Activated CD4-positive, alpha-beta T cell treated with anti-CD3 and anti-CD28 coated beads for 4 hours (primary cell): Measurements from ENCODE around the gene FFAR1.

ENCODE experiments used
- DNase-seq, 2 donors: peaks; one replicate each; pipeline ENCODE4 v3.0.0-alpha.2; 2020

FFAR1 gene

DNA sequence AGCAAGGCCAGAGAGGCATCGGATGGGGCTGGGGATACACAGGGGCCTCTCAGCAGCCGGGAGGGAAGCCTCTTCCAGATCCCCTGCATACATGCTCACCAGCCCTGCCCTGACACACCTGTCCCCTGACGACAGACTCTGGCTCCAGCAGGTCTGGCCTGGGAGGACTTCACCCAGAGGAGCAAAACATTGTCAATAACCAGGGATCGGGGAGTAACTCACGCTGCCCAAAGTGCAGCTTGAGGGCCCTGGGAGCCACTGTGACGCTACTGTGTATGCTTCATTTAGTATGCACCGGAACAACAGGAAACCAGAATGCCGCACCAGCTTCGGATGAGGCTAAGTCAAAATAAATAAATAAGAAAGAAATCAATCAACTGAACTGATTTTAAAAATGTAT, 31.1 kb upstream of the FFAR1 start:
- DNase-seq = no peak

DNA sequence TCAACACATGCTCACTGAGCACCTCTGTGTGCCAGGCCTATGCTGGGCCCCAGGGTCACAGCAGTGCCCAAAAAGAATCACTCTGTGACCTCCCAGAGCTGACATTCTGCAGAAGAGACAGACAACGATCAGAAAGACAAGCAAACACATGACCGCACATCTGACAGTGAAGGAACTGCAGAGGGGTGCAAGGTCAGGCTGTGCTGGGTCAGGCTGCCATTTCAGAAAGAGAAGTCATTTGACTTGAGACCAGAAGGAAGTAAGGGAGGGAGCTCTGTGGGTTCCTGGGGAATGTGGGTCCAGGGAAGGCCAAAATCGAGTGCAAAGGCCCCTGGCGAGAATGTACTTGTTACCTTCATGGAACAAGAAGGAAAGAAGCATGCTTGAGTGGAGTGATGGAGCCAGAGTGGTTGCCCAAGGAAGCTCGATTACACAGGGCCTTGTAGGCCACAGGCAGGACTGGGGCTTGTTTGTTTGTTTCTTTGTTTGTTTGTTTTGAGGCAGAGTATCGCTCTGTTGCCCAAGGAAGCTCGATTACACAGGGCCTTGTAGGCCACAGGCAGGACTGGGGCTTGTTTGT, 30.1 kb upstream of the FFAR1 start:
- DNase-seq = no peak

DNA sequence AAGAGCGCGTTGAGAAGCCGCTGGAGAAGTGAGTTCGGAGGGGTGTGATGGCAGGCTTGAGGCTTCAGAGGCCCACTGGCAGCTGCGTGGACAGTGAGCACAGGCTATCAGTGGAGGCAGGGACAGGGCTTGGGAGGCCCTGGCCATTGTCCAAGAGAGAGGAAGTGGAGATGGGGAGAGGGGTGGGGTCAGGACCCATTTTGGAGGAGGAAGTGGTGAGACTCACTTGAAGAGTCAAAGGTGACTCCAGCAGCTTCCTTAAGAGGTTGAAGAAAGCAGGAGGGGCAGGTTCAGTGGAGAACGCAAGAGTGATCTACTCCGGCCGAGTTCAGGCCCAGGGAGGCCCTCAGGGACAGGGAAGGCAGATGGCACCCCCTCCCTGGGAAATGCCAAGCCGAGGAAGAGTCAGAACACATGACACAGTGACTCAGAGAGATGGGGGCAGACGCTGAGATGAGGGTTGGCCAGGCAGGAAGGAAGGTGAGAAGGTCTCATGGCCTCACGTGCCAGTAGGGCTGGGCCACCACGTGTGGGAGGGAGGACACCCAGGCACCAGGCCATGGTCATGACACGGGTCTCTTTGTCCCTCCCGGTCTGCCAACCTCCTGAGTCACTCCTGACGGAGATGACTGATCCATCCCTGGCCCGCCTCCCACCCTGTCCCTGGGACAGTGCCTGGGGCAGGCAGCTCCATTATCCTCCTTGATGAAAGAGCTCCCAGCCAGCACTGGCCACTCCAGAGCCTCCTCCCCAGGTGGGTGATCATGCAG, 28.8 kb upstream of the FFAR1 start:
- DNase-seq = no peak

DNA sequence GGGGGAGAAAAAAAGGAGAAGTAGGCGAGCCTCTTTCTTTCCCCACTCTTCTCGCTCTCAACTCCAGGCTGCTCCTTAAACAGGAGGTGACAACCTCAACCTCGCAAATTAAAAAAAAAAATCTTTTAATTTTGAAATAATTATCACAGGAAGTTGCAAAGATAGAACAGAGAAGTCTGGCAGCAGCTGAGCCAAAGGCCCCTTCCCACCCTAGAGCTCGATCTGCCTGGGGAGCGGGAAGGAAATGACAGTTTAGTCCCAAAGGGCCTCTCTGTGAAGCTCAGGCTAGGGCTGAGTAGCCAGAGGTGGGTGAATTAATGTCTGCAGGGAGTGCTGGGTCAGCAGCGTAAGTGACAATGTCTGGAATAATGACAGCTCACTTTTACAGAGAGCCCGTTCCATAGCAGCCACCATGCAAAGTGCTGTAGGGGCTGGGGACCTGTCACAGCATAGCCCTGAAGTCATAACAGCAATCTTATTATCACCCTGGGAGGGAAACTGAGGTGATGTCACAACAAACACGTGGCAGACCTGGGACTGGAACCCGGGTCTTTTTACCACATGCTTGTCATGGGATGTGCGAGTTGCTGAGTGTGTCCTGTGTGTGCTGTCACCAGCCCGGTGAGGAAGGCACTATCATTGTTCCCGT, 27.5 kb upstream of the FFAR1 start:
- DNase-seq = no peak

DNA sequence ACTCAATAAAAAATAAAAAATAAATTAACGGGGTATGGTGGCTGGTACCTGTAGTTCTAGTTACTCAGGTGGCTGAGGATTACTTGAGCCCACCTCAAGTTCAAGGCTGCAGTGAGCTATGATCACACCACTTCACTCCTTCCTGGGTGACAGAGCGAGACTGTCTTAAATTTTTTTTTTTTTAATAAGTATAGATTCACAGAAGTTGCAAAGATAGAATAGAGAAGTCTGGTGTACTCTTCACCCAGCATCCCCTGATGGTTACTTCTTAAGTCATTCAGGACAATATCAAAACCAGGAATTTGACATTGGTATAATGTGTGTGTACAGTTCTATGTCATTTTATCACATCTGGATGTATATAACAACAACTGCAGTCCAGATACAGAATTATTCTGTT, 26.4 kb upstream of the FFAR1 start:
- no peak for DNase-seq

DNA sequence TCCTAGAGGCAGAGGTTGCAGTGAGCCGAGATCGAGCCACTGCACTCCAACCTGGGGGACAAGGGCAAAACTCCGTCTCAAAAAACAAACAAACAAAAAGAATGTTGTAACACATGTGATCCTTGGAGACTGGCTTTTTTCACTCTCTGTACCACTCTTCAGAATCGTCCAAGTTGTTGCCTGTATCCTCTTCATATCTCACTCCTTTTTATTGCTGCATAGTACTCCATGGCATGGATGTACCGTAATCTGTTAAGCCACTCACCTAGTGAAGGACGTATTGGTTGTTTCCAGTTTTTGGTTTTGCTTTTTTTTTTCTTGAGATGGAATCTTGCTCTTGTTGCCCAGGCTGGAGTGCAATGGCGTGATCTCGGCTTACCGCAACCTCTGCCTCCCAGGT, 25.7 kb upstream of the FFAR1 start:
- DNase-seq = no peak

DNA sequence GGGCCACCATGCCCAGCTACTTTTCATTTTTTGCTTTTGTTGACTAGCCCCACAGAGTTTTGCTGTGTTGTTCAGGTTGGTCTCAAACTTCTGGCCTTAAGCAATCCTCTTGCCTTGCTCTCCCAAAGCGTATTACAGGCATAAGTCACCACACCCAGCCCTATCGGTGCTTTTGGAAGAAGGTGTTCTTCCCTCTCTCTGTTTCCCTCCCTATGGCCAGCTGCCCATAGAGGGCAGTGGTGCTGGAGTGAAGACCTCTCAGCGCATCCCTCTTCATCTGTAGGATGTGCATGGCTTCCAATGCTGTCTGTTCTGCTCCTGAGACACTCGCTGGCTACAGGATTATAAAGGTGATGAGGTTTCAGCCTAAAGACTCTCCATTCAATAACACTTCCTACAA, 20.1 kb upstream of the FFAR1 start:
- no peak for DNase-seq

DNA sequence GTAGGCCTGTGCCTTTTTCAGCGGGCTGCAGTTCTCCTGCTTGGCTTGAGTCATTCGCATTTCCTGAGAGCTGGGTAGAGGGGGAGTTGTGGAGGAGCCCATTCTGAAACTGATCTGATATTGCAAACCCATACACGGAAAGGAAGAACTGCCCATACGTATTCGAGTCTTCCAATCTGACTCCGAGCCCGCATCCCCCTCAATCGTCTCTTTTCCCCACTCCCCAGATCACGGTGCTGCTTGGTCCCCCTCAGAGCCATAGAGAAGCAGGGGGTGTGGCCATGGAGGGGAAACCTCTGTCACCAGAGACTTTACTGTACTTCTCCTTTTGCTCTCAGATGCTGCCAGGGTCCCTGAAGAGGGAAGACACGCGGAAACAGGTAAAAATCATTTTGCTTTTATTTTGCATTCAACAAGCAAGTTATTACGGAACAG, 18.8 kb upstream of the FFAR1 start, which contains the start of gene CD22:
Gene CD22, plus strand, starts transcription at position 337 of the 435 bp plus-strand sequence. CDS start 2,854 bp downstream, outside the sequence.
- no peak for DNase-seq

DNA sequence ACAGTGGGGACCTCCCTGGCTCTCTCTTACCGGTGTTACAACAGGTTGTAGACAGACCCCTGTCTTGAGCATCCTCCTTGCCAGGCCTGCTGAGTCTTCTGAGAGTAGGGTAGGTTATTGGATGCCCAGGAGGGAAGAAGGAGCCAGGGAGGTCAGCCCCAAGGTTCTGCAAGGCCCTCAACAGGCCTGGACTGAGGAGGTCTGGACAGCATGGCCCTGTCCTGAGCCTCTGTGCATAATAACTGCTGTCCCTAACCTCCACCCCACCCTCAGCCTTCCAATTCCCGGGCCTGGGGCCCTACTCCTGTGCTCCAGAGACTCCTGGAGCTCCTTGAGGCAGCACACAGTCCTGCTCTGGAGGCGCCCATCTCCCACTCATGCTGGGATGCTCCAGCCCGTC, 18.4 kb upstream of the FFAR1 start:
- DNase-seq = no peak

DNA sequence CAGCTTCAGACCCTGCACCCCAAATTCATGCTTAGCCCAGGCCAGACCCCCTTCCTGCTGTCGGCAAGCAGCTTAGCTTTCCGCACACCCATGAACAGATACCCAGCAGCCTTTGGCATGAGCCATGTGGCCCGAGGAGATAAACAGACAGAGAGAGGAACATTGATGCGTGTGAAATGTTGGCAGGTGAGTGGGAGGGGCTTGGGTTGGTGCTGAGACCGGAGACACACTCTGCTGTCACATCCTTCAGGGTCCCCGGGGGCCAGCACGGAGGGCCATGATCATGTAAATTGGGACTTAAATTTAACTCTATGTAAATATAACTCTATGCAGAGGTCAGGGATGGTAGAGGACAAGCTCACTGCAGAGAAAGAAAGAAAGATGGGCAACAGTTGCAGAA, 17.2 kb upstream of the FFAR1 start:
- no peak for DNase-seq

DNA sequence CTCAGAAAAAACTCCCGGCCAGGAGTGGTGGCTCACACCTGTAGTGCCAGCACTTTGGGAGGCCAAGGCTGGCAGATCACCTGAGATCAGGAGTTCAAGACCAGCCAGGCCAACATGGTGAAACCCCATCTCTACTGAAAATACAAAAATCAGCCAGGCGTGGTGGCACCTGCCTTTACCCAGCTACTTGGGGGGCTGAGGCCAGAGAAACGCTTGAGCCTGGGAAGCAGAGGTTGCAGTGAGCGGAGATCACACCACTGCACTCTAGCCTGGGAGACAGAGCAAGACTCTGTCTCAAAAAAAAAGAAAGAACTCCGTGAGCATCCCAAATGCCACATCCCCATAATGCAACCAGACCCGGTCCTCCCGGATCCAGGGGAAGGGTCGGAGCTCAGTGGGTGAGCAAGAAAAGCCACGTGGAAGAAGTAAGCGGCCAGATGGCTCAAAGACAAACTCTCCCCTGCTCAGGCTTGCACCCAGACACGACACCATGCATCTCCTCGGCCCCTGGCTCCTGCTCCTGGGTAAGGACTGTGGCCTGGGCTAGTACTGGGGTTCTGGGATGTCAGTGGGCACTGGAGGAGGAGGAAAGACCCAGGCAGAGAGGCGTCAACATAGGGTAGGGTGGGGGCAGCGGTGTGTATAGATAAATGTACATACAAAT, 16.0 kb upstream of the FFAR1 start:
- no peak for DNase-seq

DNA sequence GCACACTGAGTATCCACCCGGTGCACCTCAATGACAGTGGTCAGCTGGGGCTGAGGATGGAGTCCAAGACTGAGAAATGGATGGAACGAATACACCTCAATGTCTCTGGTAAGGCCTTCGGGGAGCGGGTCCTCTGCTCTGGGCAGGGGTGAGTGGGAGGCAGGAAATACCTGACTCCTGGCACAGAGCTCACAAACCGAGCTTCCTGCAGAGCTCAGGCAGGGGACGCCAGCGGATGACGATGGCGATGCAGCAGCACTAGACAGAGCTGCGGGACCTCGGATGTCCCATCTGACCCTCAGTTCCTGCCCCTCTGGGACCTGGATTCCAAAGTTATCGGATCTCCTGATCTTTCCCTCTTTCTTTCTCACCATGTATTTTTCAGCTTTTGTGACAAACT, 14.9 kb upstream of the FFAR1 start:
- peak; percentile 16 to 18 for DNase-seq

DNA sequence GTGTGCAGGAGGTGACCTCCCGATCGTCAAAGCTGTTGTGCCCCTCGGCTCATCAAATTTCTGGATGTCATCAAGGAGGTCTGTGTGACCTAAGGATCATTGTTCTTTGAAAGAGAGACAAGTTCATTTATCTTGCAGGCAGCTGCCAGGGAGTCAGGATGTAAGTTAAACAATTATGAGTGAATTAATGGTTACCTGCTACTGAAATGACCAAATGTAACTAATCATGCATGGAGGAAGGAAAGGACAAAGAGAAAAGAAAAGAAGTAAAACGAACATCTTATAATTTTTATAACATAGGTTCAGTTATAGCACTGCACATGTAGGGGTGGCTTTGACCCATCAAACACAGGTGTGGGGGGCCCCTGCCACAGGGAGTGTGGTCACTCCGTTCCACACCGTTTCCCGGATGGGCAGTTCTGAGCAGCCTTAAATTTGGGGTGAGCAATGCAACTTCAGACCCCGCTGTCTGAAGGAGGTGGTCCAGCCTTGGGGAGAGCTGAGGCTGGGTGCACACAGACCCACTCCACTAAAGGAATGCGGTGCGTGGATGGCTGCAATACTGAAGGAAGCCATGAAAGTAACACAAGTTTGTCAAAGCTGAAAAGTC, 13.5 kb upstream of the FFAR1 start:
- DNase-seq = no peak

DNA sequence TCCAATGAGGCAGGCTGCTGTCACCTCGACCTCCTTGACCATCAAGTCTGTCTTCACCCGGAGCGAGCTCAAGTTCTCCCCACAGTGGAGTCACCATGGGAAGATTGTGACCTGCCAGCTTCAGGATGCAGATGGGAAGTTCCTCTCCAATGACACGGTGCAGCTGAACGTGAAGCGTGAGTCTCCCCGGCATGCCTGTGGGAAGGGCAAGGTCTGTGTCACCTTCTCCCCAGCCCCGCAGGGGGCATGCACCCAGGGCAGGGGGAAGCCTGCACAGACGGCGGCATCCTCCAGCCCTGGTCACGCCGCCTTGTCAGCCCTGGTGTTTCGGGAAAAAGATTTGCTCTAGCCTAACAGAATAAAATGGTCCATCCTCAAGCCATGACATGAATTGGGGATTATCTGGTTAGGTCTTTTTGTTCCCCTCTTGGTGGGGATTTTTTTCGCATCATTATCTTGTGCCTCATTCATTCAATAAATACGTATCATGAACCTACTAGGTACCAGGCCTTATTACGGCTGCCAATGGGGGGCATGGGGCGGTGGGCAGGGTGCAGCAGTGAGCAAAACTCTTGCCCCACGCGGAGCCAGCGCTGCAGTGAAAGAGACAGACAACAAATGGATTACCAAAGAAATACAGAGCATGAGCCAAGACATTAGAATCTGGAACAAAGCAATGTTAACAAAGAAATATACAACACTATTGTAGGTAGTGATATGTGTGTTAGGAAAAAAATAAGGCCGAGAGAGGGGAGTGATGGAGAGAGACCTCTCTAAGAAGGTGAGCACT, 11.3 kb upstream of the FFAR1 start:
- no peak for DNase-seq

DNA sequence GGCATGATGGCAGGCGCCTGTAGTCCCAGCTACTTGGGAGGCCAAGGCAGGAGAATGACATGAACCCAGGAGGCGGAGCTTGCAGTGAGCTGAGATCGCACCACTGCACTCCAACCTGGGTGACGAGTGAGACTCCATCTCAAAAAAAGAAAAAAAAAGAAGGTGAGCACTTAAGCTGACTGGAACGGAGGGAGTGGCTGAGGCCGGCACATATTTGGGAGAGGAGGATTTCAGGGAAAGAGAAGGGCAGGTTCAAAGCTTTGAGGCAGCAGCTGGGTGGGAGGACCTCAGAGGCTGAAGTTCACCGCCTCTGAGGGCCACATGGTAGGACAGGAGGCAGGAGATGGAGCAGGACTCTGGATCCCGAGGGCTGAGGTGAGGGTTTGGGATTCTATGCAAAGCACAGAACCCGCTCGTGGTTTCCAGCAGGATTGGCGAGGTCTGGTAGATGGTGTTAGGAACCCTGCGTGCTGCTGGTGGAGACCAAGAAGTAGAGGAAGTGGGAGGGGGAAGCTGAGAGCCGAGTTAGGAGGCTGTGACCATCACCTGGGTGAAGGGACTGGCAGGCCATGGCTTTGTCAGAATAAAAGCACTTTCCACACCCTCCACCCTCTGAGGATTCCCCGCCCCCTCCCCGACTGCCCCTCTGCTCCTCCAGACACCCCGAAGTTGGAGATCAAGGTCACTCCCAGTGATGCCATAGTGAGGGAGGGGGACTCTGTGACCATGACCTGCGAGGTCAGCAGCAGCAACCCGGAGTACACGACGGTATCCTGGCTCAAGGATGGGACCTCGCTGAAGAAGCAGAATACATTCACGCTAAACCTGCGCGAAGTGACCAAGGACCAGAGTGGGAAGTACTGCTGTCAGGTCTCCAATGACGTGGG, 10.4 kb upstream of the FFAR1 start:
- no peak for DNase-seq

DNA sequence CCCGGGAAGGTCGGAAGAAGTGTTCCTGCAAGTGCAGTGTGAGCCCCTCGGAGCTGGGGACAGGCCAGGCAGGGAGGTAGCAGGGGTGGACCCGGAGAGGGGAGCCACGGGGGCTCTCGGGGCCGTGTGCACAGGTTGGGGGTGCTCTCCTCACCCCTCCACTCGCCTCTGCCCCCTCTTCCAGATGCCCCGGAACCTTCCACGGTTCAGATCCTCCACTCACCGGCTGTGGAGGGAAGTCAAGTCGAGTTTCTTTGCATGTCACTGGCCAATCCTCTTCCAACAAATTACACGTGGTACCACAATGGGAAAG, 9.8 kb upstream of the FFAR1 start:
- no peak for DNase-seq

DNA sequence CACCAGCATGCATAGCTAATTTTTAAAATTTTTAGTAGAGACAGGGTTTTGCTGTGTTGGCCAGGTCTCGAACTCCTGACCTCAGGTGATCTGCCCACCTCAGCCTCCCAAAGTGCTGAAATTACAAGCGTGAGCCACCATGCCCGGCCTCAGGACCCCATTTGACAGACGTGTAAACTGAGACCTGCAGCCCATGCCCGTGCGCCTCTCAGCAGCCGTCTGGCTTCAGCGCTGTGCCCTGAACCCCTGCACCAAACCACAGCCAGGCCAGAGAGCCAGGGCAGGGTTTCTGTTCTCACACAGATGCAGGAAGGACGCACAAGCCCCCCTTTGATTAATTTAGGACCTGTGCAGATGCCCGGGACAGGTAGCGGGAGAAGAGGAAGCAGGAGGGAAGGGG, 7.3 kb upstream of the FFAR1 start:
- DNase-seq = no peak

DNA sequence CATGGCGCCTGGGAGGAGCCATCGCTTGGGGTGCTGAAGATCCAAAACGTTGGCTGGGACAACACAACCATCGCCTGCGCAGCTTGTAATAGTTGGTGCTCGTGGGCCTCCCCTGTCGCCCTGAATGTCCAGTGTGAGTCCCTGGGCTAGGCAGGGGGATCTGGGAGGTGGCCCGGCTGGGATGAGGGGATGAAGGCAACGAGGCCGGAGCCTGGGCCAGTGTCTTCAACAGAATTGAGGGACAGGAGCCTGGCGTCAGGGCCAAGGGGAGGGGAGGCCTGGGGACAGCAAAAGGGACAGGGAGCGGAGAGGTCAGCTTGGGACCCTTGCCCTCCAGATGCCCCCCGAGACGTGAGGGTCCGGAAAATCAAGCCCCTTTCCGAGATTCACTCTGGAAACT, 6.7 kb upstream of the FFAR1 start:
- no peak for DNase-seq

DNA sequence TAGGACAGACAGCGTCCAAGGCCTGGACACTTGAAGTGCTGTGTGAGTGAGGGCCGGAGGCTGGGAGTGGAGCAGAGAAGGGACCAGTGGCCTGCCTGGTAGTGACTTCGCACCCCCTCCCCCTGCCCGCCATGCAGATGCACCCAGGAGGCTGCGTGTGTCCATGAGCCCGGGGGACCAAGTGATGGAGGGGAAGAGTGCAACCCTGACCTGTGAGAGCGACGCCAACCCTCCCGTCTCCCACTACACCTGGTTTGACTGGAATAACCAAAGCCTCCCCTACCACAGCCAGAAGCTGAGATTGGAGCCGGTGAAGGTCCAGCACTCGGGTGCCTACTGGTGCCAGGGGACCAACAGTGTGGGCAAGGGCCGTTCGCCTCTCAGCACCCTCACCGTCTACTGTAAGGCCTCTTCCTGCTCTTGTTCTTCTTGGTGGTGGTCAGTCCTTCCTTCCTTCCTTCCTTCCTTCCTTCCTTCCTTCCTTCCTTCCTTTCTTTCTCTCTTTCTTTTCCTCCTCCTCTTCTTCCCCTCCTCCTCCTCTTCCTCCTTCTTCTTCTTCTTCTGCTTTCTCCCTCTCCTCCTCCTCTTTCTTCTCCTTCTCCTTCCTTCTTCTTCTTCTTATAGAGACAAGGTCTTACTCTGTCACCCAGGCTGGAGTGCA, 6.0 kb upstream of the FFAR1 start:
- DNase-seq = no peak

DNA sequence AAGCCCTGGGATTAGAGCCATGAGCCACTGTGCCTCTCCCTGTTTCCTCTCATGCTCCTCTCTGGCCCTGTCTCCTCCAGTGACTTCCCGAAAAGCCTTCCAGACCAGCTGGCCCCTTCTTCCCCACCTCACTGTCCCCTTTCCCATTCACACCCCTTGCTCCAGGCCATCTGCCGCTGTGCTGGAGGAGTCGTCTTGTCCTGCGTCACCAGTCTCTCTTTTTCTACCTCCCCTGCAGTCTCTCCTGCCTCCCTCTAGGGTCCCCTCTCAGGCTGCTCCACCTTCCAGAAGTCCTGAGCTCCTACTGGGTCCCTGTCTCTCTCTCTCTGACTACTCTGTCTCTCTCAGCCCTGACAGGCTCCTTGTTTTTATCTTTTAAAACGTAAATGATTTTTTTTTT, 5.3 kb upstream of the FFAR1 start:
- DNase-seq = no peak

DNA sequence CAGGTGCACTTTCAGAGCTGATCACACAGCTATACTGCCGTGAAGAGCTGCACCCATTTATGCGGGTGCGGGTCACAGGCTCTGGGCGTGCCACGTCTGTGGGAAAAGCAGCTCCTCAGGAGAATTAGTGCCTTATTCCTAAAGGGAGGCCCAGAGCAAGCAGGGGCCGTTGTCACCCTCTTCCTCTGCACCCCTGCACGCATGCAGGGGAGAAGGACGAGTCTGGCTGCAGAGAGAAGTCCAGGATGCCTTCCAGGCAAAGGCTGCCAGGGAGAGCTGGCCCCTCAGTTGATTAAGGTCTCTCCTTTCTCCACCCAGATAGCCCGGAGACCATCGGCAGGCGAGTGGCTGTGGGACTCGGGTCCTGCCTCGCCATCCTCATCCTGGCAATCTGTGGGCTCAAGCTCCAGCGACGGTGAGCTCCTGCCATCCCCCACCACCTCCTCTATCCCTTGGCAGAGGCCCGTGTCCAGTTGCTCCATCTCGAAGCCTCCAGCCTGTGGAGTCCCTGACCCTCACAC, 3.1 kb upstream of the FFAR1 start:
- DNase-seq = no peak
